Measurements from ENCODE around the gene AKIRIN2. TPM values are rescaled to one million over a fixed set of nuclear protein-coding genes. Genes with fewer than 3 reads are reported as not detected.

AKIRIN2 gene
- total and polyA plus RNA-seq, 2 experiments from 2014 or later = 24.2 to 49.6 TPM

DNA sequence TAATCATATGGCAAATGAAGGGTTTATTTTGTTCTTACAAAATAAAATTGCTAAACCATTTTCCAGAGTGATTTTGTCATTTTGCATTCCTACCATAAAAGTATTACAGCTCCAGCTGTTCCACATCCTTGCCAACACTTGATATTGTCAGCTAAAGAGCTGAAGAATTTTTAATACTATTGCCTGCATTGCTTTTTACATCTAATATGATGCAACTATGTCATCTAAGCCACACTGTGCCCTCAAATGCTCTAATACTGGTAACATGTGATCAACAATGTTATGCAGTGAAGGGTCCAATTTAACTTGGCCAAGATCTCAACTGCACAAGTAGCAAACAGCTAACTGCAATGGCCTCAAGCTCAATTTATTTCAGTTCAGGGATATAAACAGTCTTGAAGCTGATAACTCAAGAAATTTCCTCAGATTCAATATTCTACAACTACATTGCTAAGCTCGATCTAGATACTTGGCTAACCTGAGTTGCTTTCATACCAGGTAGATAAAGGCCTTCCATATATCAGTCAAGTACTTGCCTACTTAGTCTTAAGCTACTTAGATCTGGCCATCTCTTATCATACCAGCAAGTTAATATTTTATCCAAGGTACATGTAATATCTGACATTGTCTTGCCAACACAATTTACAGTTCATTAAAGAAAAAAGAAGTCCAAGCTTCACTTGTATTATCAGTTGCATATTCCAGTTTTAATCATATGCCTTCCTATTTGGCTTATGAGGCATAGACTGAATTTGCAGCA is 17.0 kb downstream of the AKIRIN2 start:
- TF ChIP-seq, protein P1, sequence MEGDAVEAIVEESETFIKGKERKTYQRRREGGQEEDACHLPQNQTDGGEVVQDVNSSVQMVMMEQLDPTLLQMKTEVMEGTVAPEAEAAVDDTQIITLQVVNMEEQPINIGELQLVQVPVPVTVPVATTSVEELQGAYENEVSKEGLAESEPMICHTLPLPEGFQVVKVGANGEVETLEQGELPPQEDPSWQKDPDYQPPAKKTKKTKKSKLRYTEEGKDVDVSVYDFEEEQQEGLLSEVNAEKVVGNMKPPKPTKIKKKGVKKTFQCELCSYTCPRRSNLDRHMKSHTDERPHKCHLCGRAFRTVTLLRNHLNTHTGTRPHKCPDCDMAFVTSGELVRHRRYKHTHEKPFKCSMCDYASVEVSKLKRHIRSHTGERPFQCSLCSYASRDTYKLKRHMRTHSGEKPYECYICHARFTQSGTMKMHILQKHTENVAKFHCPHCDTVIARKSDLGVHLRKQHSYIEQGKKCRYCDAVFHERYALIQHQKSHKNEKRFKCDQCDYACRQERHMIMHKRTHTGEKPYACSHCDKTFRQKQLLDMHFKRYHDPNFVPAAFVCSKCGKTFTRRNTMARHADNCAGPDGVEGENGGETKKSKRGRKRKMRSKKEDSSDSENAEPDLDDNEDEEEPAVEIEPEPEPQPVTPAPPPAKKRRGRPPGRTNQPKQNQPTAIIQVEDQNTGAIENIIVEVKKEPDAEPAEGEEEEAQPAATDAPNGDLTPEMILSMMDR (IDR thresholded peaks at IDR 0.05; ENCODE audit: poor library complexity) = no peak
- no peak for TF ChIP-seq EZH2phosphoT487 (IDR thresholded peaks at IDR 0.05; ENCODE audit: low read depth, severe bottlenecking, unreplicated experiment)
- Histone ChIP-seq H3K79me2 (peaks cover 100% of the 10 kb centered on the region), H3K9me3 (ENCODE audit: low read depth) (no peaks in the 10 kb centered on the region), H3K9me2 (replicated peaks; ENCODE audit: insufficient read depth) (no peaks in the 10 kb centered on the region), H3K4me3 (no peak overlapping the region), H3K4me2 (peak overlapping the region; percentile 9), H3K27me3 (no peaks in the 10 kb centered on the region), H3K27ac (peak overlapping the region; percentile 10), H3K36me3 (replicated peaks; ENCODE audit: insufficient read depth, low read depth) (no peaks in the 10 kb centered on the region), H4K20me1 (ENCODE audit: insufficient read depth, poor library complexity, severe bottlenecking) (peaks cover 77% of the 10 kb centered on the region), H2AFZ (no peak overlapping the region), H3K4me1 (ENCODE audit: insufficient read depth) (peaks cover 2% of the 10 kb centered on the region)
- DNase-seq (ENCODE audit: low spot score) = no peak
- WGBS (ENCODE audit: low lambda C conversion rate, missing lambda C conversion rate) = 81% methylated on average over 1 of the region's 1 CpG

DNA sequence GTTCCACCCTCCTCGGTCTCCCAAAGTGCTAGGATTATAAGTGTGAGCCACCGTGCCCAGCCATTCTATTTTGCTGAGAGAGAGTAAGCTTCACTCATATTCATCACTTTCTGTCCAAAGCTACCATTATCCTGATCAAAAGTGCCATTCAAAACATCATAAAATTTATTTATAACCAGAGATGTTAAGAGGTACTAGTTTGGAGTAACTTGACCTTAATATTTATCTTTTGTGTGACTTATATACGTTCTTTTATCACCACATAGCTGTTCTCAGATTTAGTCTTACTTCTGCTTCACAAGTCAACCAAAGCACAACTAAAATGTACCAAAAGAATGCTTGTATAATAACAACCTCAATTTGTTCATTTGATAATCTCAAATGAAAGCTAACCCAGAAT is 18.1 kb downstream of the AKIRIN2 start:
- no peak overlapping the region for H3K4me3 ChIP-seq
- H3K36me3 ChIP-seq (replicated peaks; ENCODE audit: insufficient read depth, low read depth) = no peaks in the 10 kb centered on the region
- TF ChIP-seq EZH2 (IDR thresholded peaks at IDR 0.05; ENCODE audit: borderline replicate concordance) = no peak
- no peak for TF ChIP-seq EZH2phosphoT487 (IDR thresholded peaks at IDR 0.05; ENCODE audit: low read depth, severe bottlenecking, unreplicated experiment)
- TF ChIP-seq, protein P1 (IDR thresholded peaks at IDR 0.05; ENCODE audit: poor library complexity) = no peak
- H3K4me2 ChIP-seq = no peak overlapping the region
- H2AFZ ChIP-seq = no peak overlapping the region
- 75% methylated on average over 3 of the region's 3 CpGs for WGBS (ENCODE audit: low lambda C conversion rate, missing lambda C conversion rate)
- no peak for DNase-seq (ENCODE audit: low spot score)
- peaks cover 67% of the 10 kb centered on the region for H4K20me1 ChIP-seq (ENCODE audit: insufficient read depth, poor library complexity, severe bottlenecking)
- H3K27ac ChIP-seq = no peak overlapping the region
- H3K27me3 ChIP-seq = no peaks in the 10 kb centered on the region
- H3K9me2 ChIP-seq (replicated peaks; ENCODE audit: insufficient read depth) = no peaks in the 10 kb centered on the region
- peaks cover 100% of the 10 kb centered on the region for H3K79me2 ChIP-seq
- peaks cover 2% of the 10 kb centered on the region for H3K4me1 ChIP-seq (ENCODE audit: insufficient read depth)
- no peaks in the 10 kb centered on the region for H3K9me3 ChIP-seq (ENCODE audit: low read depth)

DNA sequence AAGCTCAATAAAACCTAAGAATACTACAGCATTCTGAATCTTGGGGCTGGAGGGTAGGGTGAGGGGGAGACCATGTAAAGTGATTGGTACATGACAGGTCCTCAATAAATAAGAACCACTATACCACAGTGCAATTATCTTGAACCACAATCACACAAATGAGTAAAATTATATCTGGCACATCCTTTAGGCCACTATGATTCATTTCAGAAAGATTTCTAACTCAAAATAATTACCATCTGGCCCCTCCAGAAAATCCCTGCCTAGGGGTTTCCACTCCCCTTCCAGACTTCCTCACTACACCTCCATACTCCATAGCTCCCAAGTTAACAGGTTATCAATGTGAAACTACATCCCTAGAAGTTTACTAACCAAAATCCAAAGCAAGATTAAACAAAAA is 19.7 kb downstream of the AKIRIN2 start:
- peaks cover 100% of the 10 kb centered on the region for H3K79me2 ChIP-seq
- H3K9me2 ChIP-seq (replicated peaks; ENCODE audit: insufficient read depth) = no peaks in the 10 kb centered on the region
- no peak overlapping the region for H3K4me2 ChIP-seq

More for the DNA sequence above, 19.7 kb downstream of the AKIRIN2 start:
- H3K27me3 ChIP-seq = no peaks in the 10 kb centered on the region
- no peak overlapping the region for H3K27ac ChIP-seq
- no peak for DNase-seq (ENCODE audit: low spot score)
- H3K4me1 ChIP-seq (ENCODE audit: insufficient read depth) = peaks cover 2% of the 10 kb centered on the region
- no peak for TF ChIP-seq EZH2phosphoT487 (IDR thresholded peaks at IDR 0.05; ENCODE audit: low read depth, severe bottlenecking, unreplicated experiment)
- TF ChIP-seq EZH2 (IDR thresholded peaks at IDR 0.05; ENCODE audit: borderline replicate concordance) = no peak
- TF ChIP-seq, protein P1 (IDR thresholded peaks at IDR 0.05; ENCODE audit: poor library complexity) = no peak
- H2AFZ ChIP-seq = no peak overlapping the region
- H3K4me3 ChIP-seq = no peak overlapping the region
- no peaks in the 10 kb centered on the region for H3K9me3 ChIP-seq (ENCODE audit: low read depth)
- H4K20me1 ChIP-seq (ENCODE audit: insufficient read depth, poor library complexity, severe bottlenecking) = peaks cover 53% of the 10 kb centered on the region
- H3K36me3 ChIP-seq (replicated peaks; ENCODE audit: insufficient read depth, low read depth) = no peaks in the 10 kb centered on the region
